ENCODE data around the gene APH1B.

APH1B gene

GRCh38 chr15:63354821-63355650, 77.6 kb downstream of the APH1B start:
- no peak overlapping the region for H3K27ac Mint-ChIP-seq (ENCODE audit: low read depth)
- peaks cover 22% of the 10 kb centered on the region for H3K27me3 Mint-ChIP-seq
- no peaks in the 10 kb centered on the region for H3K4me1 Mint-ChIP-seq
- H3K9me3 Mint-ChIP-seq, result no peaks in the 10 kb centered on the region
- H3K4me3 Mint-ChIP-seq, result no peak overlapping the region
- DNase-seq (ENCODE audit: low spot score in 2 of 2) (no peak), ATAC-seq (replicated peaks; ENCODE audit: extremely low read depth, poor library complexity, severe bottlenecking) (no peak)
- no peaks in the 10 kb centered on the region for H3K36me3 Mint-ChIP-seq (ENCODE audit: insufficient read depth)

- Mint-ChIP-seq H3K27me3 (peaks cover 34% of the 10 kb centered on the region), H3K9me3 (no peaks in the 10 kb centered on the region), H3K4me3 (no peak overlapping the region), H3K4me1 (no peaks in the 10 kb centered on the region), H3K36me3 (ENCODE audit: insufficient read depth) (no peaks in the 10 kb centered on the region), H3K27ac (ENCODE audit: low read depth) (no peak overlapping the region)
- no peak for DNase-seq (ENCODE audit: low spot score in 2 of 2)
- no peak for ATAC-seq (replicated peaks; ENCODE audit: extremely low read depth, poor library complexity, severe bottlenecking)
These were observed 79.7 kb downstream of the APH1B start for GRCh38 chr15:63357061-63357460.

GRCh38 chr15:63357731-63358130, 80.3 kb downstream of the APH1B start:
- ATAC-seq (replicated peaks; ENCODE audit: extremely low read depth, poor library complexity, severe bottlenecking) (no peak), DNase-seq (ENCODE audit: low spot score in 2 of 2) (no peak)
- Mint-ChIP-seq H3K27ac (ENCODE audit: low read depth) (no peak overlapping the region), H3K27me3 (peaks cover 36% of the 10 kb centered on the region), H3K4me3 (no peak overlapping the region), H3K9me3 (no peaks in the 10 kb centered on the region), H3K36me3 (ENCODE audit: insufficient read depth) (no peaks in the 10 kb centered on the region), H3K4me1 (no peaks in the 10 kb centered on the region)

- no peak overlapping the region for H3K27ac Mint-ChIP-seq (ENCODE audit: low read depth)
- no peaks in the 10 kb centered on the region for H3K9me3 Mint-ChIP-seq
- H3K36me3 Mint-ChIP-seq (ENCODE audit: insufficient read depth), result no peaks in the 10 kb centered on the region
- DNase-seq (ENCODE audit: low spot score in 2 of 2) (no peak), ATAC-seq (replicated peaks; ENCODE audit: extremely low read depth, poor library complexity, severe bottlenecking) (no peak)
- H3K27me3 Mint-ChIP-seq, result peaks cover 43% of the 10 kb centered on the region
- H3K4me1 Mint-ChIP-seq, result no peaks in the 10 kb centered on the region
- no peak overlapping the region for H3K4me3 Mint-ChIP-seq
These were observed 81.0 kb downstream of the APH1B start for GRCh38 chr15:63358241-63359029.

Data from central memory CD8-positive, alpha-beta T cell (primary cell).